HG02981 (cell line): ENCODE measurements around the gene REEP6.

Experiments used
- ATAC-seq: cut with Tn5 transposase; IDR thresholded peaks from one replicate; pipeline ENCODE4 v1.9.1; 2021; ENCODE audit warnings: mild to moderate bottlenecking, moderate library complexity; ENCODE audit not compliant: unreplicated experiment

Gene REEP6

DNA sequence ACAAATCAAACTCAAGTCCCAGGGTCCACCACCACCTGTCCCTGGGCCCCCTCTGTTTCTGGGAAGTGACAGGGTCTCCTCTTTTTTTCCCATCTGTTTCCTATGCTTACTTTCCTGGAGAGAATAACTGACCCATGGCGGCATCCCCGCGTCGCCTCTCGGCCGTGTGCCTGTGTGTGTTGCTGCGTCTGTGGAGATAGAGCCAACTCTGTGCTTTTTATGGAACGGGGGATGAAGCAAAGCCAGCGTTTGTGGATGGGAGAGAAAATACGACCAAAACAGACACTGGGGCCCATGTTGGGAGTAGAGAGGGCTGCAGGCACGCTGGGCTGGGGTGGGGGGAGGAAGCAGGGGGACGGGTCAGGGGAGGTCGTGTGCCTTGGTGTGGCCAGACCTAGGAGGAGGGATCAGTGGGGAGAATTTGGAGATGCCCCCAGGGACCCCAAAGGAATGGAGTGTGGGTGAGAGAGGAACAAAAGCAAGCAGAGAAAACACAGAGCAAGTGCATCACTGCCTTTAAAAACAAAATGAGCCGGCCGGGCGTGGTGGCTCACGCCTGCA, 49.5 kb downstream of the REEP6 start:
- ATAC-seq: no peak
